H1 (cell line): ENCODE results near the gene ANK2. TPM values are rescaled to one million over a fixed set of nuclear protein-coding genes. Genes with fewer than 3 reads are reported as not detected.
A peak's percentile ranks its signal among the peaks of the same experiment; 100 is the strongest.

Experiments used
- CTCF ChIA-PET: fragments of 300-600 bp; sonication (Branson Sonifier 250); formaldehyde crosslinking; loops from one replicate; lab custom pipeline; 2021; ENCODE audit not compliant: partially characterized antibody; lab: Charles Lee
- POLR2A ChIA-PET: fragments of 300-600 bp; sonication (Branson Sonifier 250); formaldehyde crosslinking; loops from one replicate; lab custom pipeline; 2021; ENCODE audit warnings: inconsistent platforms; ENCODE audit not compliant: partially characterized antibody; lab: Charles Lee
- DNase-seq, 2 experiments: peaks; one replicate each; pipeline versions ENCODE4 v3.0.0 to v3.0.0-alpha.2; 2010 to 2022; ENCODE audit warnings: low spot score in 2 of 2, low read depth in 1 of 2, mixed read lengths in 1 of 2
- FAIRE-seq: peaks from 2 replicates; lab custom pipeline; 2011; peaks lifted over from hg19 to GRCh38; lab: Jason Lieb, UNC
- H2AFZ ChIP-seq: 2 replicates; pipeline ENCODE4 v1.8.1; 2012; ENCODE audit warnings: low read length, inconsistent platforms
- H2AK5ac ChIP-seq: 2 replicates; pipeline ENCODE4 v1.6.1; 2013; ENCODE audit warnings: low read depth, low read length
- H2BK120ac ChIP-seq: replicated peaks from 2 replicates; pipeline ENCODE3; 2013; ENCODE audit warnings: low read depth, low read length, inconsistent platforms
- H2BK12ac ChIP-seq: 2 replicates; pipeline ENCODE4 v1.6.1; 2013; ENCODE audit warnings: low read depth, low read length
- H2BK15ac ChIP-seq: 2 replicates; pipeline ENCODE4 v1.6.1; 2013; ENCODE audit warnings: low read length
- H2BK20ac ChIP-seq: 2 replicates; pipeline ENCODE4 v1.6.1; 2013; ENCODE audit warnings: low read length
- H2BK5ac ChIP-seq: 2 replicates; pipeline ENCODE4 v1.6.1; 2013; ENCODE audit warnings: low read depth, low read length
- H3K14ac ChIP-seq: 2 replicates; pipeline ENCODE4 v1.6.1; 2013; ENCODE audit warnings: inconsistent platforms; ENCODE audit not compliant: insufficient read length
- H3K18ac ChIP-seq: 2 replicates; pipeline ENCODE4 v1.6.1; 2013; ENCODE audit warnings: low read length; ENCODE audit errors: extremely low read depth
- H3K23ac ChIP-seq: 2 replicates; pipeline ENCODE4 v1.6.1; 2013; ENCODE audit warnings: inconsistent platforms; ENCODE audit not compliant: insufficient read length
- H3K23me2 ChIP-seq: 2 replicates; pipeline ENCODE4 v1.6.1; 2013; ENCODE audit warnings: low read depth, low read length
- H3K27ac ChIP-seq: 2 replicates; pipeline ENCODE4 v1.6.1; 2011; ENCODE audit warnings: low read depth, low read length, inconsistent platforms
- H3K27me3 ChIP-seq, 4 experiments: replicated peaks in 1 of 4; 1 replicate in 1 of 4; 2 replicates in 3 of 4; pipeline versions ENCODE4 v1.6.1 to v1.8.1; 2011 to 2013; ENCODE audit warnings: low read length in 3 of 4, mild to moderate bottlenecking in 3 of 4, inconsistent platforms in 2 of 4, mixed read lengths in 2 of 4, moderate library complexity in 1 of 4; ENCODE audit not compliant: control insufficient read depth in 3 of 4, insufficient read depth in 3 of 4; ENCODE audit errors: extremely low read depth in 1 of 4
- H3K36me3 ChIP-seq, 4 experiments: 2 replicates each; pipeline versions ENCODE4 v1.6.1 to v1.8.1; 2011 to 2013; ENCODE audit warnings: mild to moderate bottlenecking in 4 of 4, low read length in 3 of 4, moderate library complexity in 2 of 4, control low read depth in 1 of 4, inconsistent platforms in 1 of 4; ENCODE audit not compliant: insufficient read depth in 4 of 4, control insufficient read depth in 2 of 4
- H3K4ac ChIP-seq: replicated peaks from 2 replicates; pipeline ENCODE3; 2013; ENCODE audit warnings: low read length, low read depth, mixed read lengths, inconsistent platforms; ENCODE audit not compliant: insufficient read length
- H3K4me1 ChIP-seq, 4 experiments: replicated peaks in 1 of 4; 1 replicate in 1 of 4; 2 replicates in 3 of 4; pipeline versions ENCODE4 v1.6.1 to v1.8.1; 2011 to 2013; ENCODE audit warnings: low read length in 3 of 4, inconsistent platforms in 2 of 4, mixed read lengths in 1 of 4; ENCODE audit not compliant: insufficient read depth in 4 of 4, control insufficient read depth in 3 of 4
- H3K4me2 ChIP-seq, 2 experiments: 2 replicates each; pipeline versions ENCODE4 v1.6.1 to v1.8.1; 2011 to 2013; ENCODE audit warnings: low read depth in 2 of 2, low read length in 2 of 2, control low read depth in 1 of 2, inconsistent platforms in 1 of 2, mild to moderate bottlenecking in 1 of 2; ENCODE audit not compliant: insufficient read depth in 1 of 2
- H3K4me3 ChIP-seq, 4 experiments: fragments of 200-600, 300-600 bp in 1 of 4; sonication (generic), shearing (Covaris generic), sonication (Bioruptor Twin) in 1 of 4; 2 replicates each; pipeline versions ENCODE4 v1.5.1 to v1.8.1; 2011 to 2016; ENCODE audit warnings: low read length in 4 of 4, low read depth in 3 of 4, control low read depth in 2 of 4, inconsistent platforms in 2 of 4, mild to moderate bottlenecking in 2 of 4, mixed read lengths in 1 of 4, moderate library complexity in 1 of 4; ENCODE audit not compliant: insufficient read depth in 2 of 4; ENCODE audit errors: extremely low read depth in 1 of 4
- H3K56ac ChIP-seq: replicated peaks from 2 replicates; pipeline ENCODE3; 2013; ENCODE audit warnings: low read depth, mild to moderate bottlenecking, mixed read lengths, low read length, inconsistent platforms; ENCODE audit not compliant: insufficient read length
- H3K79me1 ChIP-seq: 2 replicates; pipeline ENCODE4 v1.6.1; 2013; ENCODE audit warnings: low read depth, low read length, control low read depth
- H3K79me2 ChIP-seq, 2 experiments: 2 replicates each; pipeline versions ENCODE4 v1.6.1 to v1.8.1; 2012 to 2013; ENCODE audit warnings: low read length in 2 of 2, mild to moderate bottlenecking in 2 of 2, inconsistent platforms in 1 of 2; ENCODE audit not compliant: insufficient read depth in 2 of 2, control insufficient read depth in 1 of 2
- H3K9ac ChIP-seq, 4 experiments: replicated peaks in 1 of 4; 1 replicate in 1 of 4; 2 replicates in 3 of 4; pipeline versions ENCODE4 v1.6.1 to v1.8.1; 2011 to 2013; ENCODE audit warnings: low read depth in 3 of 4, low read length in 3 of 4, control low read depth in 2 of 4, mild to moderate bottlenecking in 2 of 4, moderate library complexity in 2 of 4, inconsistent platforms in 1 of 4; ENCODE audit errors: extremely low read depth in 1 of 4
- H3K9me3 ChIP-seq, 2 experiments: 2 replicates each; pipeline versions ENCODE4 v1.6.1 to v1.8.1; 2012 to 2013; ENCODE audit warnings: mild to moderate bottlenecking in 2 of 2, moderate library complexity in 2 of 2, control low read depth in 1 of 2, inconsistent platforms in 1 of 2, low read depth in 1 of 2, low read length in 1 of 2, mixed read lengths in 1 of 2; ENCODE audit not compliant: insufficient read depth in 2 of 2
- H4K20me1 ChIP-seq, 2 experiments: replicated peaks in 1 of 2; 2 replicates each; pipeline versions ENCODE3 to v1.8.1; 2011 to 2013; ENCODE audit warnings: inconsistent platforms in 2 of 2, low read length in 2 of 2, mild to moderate bottlenecking in 1 of 2; ENCODE audit not compliant: insufficient read depth in 2 of 2, control insufficient read depth in 1 of 2
- H4K5ac ChIP-seq: 2 replicates; pipeline ENCODE4 v1.6.1; 2013; ENCODE audit warnings: low read length, low read depth, mixed read lengths, inconsistent platforms; ENCODE audit not compliant: insufficient read length
- H4K8ac ChIP-seq: 2 replicates; pipeline ENCODE4 v1.8.0; 2013; ENCODE audit warnings: mild to moderate bottlenecking, moderate library complexity, low read length, inconsistent platforms; ENCODE audit not compliant: insufficient read depth; ENCODE audit errors: extremely low read depth
- H4K91ac ChIP-seq: replicated peaks from 2 replicates; pipeline ENCODE3; 2013; ENCODE audit warnings: low read length, mixed read lengths, inconsistent platforms; ENCODE audit not compliant: insufficient read length
- GTF2F1 ChIP-seq: IDR thresholded peaks from 2 replicates; pipeline ENCODE4 v1.6.1; 2012; ENCODE audit warnings: low read depth, low read length, improper control_type of control experiment, borderline replicate concordance
- WGBS, 2 experiments: shearing (Covaris generic) in 1 of 2; methylation state at CpG; one replicate each; pipeline versions ENCODE4 v1.1.6 to v1.1.7; 2013 to 2015; ENCODE audit warnings: low lambda C conversion rate in 2 of 2, mixed read lengths in 2 of 2, inconsistent platforms in 1 of 2, low coverage in 1 of 2, missing lambda C conversion rate in 1 of 2; ENCODE audit not compliant: insufficient replicate concordance in 2 of 2, insufficient coverage in 1 of 2, insufficient read length in 1 of 2; ENCODE audit errors: extremely low coverage in 1 of 2, missing lambda C conversion rate in 1 of 2; 5-methylcytosine and 5-hydroxymethylcytosine counted together
- polyA plus RNA-seq, 7 experiments: library from polyadenylated mRNA; depleted of rRNA in 3 of 7; stranded (reverse) in 5 of 7; unstranded in 2 of 7; fragments of >200 nt in 5 of 7; fragments of 200-250 nt in 2 of 7; gene quantifications; 1 replicate in 5 of 7; 2 replicates in 1 of 7; 4 replicates in 1 of 7; pipeline versions ENCODE4 v1.2.1 to v1.2.3, GENCODE V29; 2011 to 2013; ENCODE audit warnings: missing spikeins in 2 of 7, mixed read lengths in 2 of 7
- total RNA-seq: library from RNA; stranded (reverse); fragmentation: NEBNext Ultra II Directional; extraction: Animal tissue kit (Norgen Biotek cat#: 25700); gene quantifications from 2 replicates; pipeline ENCODE4 v1.2.1, GENCODE V29; 2021

The ANK2 gene
- total and polyA plus RNA-seq, 2 of the 8 experiments (the other 6 are each of a cell fraction or from before 2014, with no cell fraction given) = 14.2 to 35.1 TPM

GRCh38 chr4:113051361-113051760, 1.9 kb downstream of the ANK2 start:
- DNase-seq (no peak), FAIRE-seq (no peak)
- no peak overlapping the region for H2BK5ac ChIP-seq
- no peak overlapping the region for H2BK120ac ChIP-seq
- H2BK20ac ChIP-seq = no peak overlapping the region
- no peaks in the 10 kb centered on the region for H3K36me3 ChIP-seq
- ChIA-PET CTCF (no interaction called here), POLR2A (interaction anchor here (1.3 kb wide), 1 partner anchor 9 kb away, joined by 4 read pairs; no protein-coding TSS in a partner anchor)
- no peak overlapping the region for H3K56ac ChIP-seq
- no peak overlapping the region for H2AK5ac ChIP-seq
- no peak overlapping the region for H3K14ac ChIP-seq
- H4K8ac ChIP-seq = no peak overlapping the region
- H2BK12ac ChIP-seq = no peak overlapping the region
- no peak overlapping the region for H2BK15ac ChIP-seq
- no peak overlapping the region for H3K18ac ChIP-seq
- no peaks in the 10 kb centered on the region for H3K27me3 ChIP-seq
- peaks cover 7 to 20% (median 15%) of the 10 kb centered on the region in 4 experiments; a peak in 6 of 7 replicates for H3K4me1 ChIP-seq
- WGBS, 2 experiments = 75% methylated on average over 2 of the region's 2 CpGs; no CpG with 5 or more reads in 1 of the 2 experiments
- no peak overlapping the region for H2AFZ ChIP-seq
- H3K27ac ChIP-seq = no peak overlapping the region
- H3K4me2 ChIP-seq = 0 out of 4 replicates have a peak overlapping the region, but pooled peaks of 1 of the 2 experiments have one; percentile 55
- no peak overlapping the region for H4K5ac ChIP-seq
- TF ChIP-seq GTF2F1 = no peak
- H3K4me3 ChIP-seq = peak overlapping the region in 1 of 4 experiments; percentile 54; a peak in 1 of 8 replicates
- no peaks in the 10 kb centered on the region for H3K9me3 ChIP-seq
- H3K23me2 ChIP-seq = peaks cover 2% of the 10 kb centered on the region; the same call in 1 of the 2 replicates
- no peaks in the 10 kb centered on the region; the same call in 1 of the 2 replicates for H3K79me1 ChIP-seq
- H3K23ac ChIP-seq = no peak overlapping the region
- H4K91ac ChIP-seq = no peak overlapping the region
- no peak overlapping the region for H3K9ac ChIP-seq
- no peak overlapping the region for H3K4ac ChIP-seq
- no peaks in the 10 kb centered on the region for H4K20me1 ChIP-seq
- H3K79me2 ChIP-seq = no peaks in the 10 kb centered on the region
